Naive B cell (primary cell): ENCODE measurements around the gene GPBAR1. TPM values are rescaled to one million over a fixed set of nuclear protein-coding genes. Genes with fewer than 3 reads are reported as not detected.

ENCODE experiments used
- ATAC-seq, 2 donors: fragments of 150-1000 bp; cut with Tn5 transposase; 2 replicates each; pipeline ENCODE4 v1.10.0; 2021; ENCODE audit warnings: low read depth in 2 of 2, mild to moderate bottlenecking in 2 of 2, moderate library complexity in 2 of 2
- DNase-seq: peaks from one replicate; pipeline ENCODE4 v3.0.0; 2022
- H3K27ac Mint-ChIP-seq, 6 donors: one replicate each; pipeline ENCODE4 v1.8.0; 2020 to 2022; ENCODE audit warnings: mild to moderate bottlenecking in 6 of 6, mixed read lengths in 6 of 6, moderate library complexity in 5 of 6, inconsistent platforms in 2 of 6
- H3K27me3 Mint-ChIP-seq, 3 donors: one replicate each; pipeline ENCODE4 v1.8.0; 2021 to 2022; ENCODE audit warnings: mixed read lengths in 3 of 3, mild to moderate bottlenecking in 1 of 3
- H3K36me3 Mint-ChIP-seq, 2 donors: one replicate each; pipeline ENCODE4 v1.8.0; 2020 to 2022; ENCODE audit warnings: mixed read lengths in 2 of 2, inconsistent platforms in 1 of 2, mild to moderate bottlenecking in 1 of 2
- H3K4me1 Mint-ChIP-seq, 3 donors: one replicate each; pipeline ENCODE4 v1.8.0; 2020 to 2022; ENCODE audit warnings: mixed read lengths in 3 of 3, inconsistent platforms in 1 of 3, mild to moderate bottlenecking in 1 of 3, moderate library complexity in 1 of 3
- H3K4me3 Mint-ChIP-seq, 8 donors: one replicate each; pipeline ENCODE4 v1.8.0; 2020 to 2022; ENCODE audit warnings: mild to moderate bottlenecking in 8 of 8, mixed read lengths in 8 of 8, moderate library complexity in 8 of 8, inconsistent platforms in 2 of 8
- H3K9me3 Mint-ChIP-seq, 7 donors: one replicate each; pipeline ENCODE4 v1.8.0; 2020 to 2022; ENCODE audit warnings: mixed read lengths in 7 of 7, mild to moderate bottlenecking in 5 of 7, inconsistent platforms in 2 of 7, moderate library complexity in 1 of 7
- polyA plus RNA-seq, 6 donors: library from polyadenylated mRNA; unstranded; fragments of 300-500 nt; fragmentation: Illumina TruSeq; gene quantifications; one replicate each; pipeline ENCODE4 v1.2.3, GENCODE V29; 2021; ENCODE audit warnings: low read depth in 6 of 6

Gene GPBAR1
- 1 to 10 TPM in 1 of 6 donors, under 1 TPM in 4, not detected in 1; 0.18 to 1.8 (median 0.33) TPM for polyA plus RNA-seq

GRCh38 chr2:218260742-218261422, at the start of gene GPBAR1:
TSS of gene GPBAR1 (plus strand) at chr2:218261015. CDS start at chr2:218262725, 1,710 bp downstream.
- Mint-ChIP-seq H3K4me1 (peaks cover 41 to 71% (median 62%) of the 10 kb centered on the region in 3 donors), H3K4me3 (peak within 1 kb of the TSS in 7 of 8 donors; percentile 17 to 88 (median 68)), H3K27me3 (no peaks in the 10 kb centered on the region), H3K9me3 (no peaks in the 10 kb centered on the region), H3K36me3 (peaks cover 0 to 3% of the 10 kb centered on the region in 2 donors), H3K27ac (peak within 1 kb of the TSS in 5 of 6 donors; percentile 69 to 95 (median 89))
- ATAC-seq: no peak
- DNase-seq: no peak

DNA sequence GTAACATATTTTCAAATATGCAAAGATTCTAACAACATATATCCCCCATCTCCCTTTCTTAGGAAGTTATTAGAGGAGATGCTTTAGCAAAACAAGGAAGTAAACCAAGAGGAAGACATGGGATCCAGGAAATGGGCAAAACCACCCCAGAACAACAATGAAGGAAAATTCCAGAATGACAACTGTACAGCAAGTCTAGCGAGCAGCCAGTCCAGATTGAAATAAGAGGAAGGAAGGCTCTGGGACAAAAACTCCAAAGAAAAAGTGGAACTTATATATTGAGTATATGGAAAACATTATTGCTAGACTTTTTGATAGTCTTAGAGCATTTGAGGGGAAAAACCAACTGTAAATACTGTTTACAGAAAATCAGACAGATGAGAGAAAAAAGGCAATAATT, 46.7 kb upstream of the GPBAR1 start:
- no peak for ATAC-seq
- Mint-ChIP-seq H3K27ac (peak overlapping the region in 2 of 6 donors; percentile 4 to 97), H3K36me3 (peaks cover 6 to 7% of the 10 kb centered on the region in 2 donors), H3K9me3 (peaks cover 5 to 8% (median 7%) of the 10 kb centered on the region in 7 donors), H3K27me3 (no peaks in the 10 kb centered on the region), H3K4me3 (peak overlapping the region in 2 of 8 donors; percentile 35 to 85), H3K4me1 (peaks cover 18 to 19% (median 19%) of the 10 kb centered on the region in 3 donors)
- no peak for DNase-seq

GRCh38 chr2:218216336-218216673, 44.5 kb upstream of the GPBAR1 start:
- DNase-seq (no peak), ATAC-seq (no peak)
- H3K4me3 Mint-ChIP-seq: peak overlapping the region; percentile 85 to 98 (median 96)
- no peaks in the 10 kb centered on the region for H3K27me3 Mint-ChIP-seq
- H3K27ac Mint-ChIP-seq: peak overlapping the region; percentile 97 to 99 (median 99)
- peaks cover 35 to 41% (median 36%) of the 10 kb centered on the region in 3 donors for H3K4me1 Mint-ChIP-seq
- H3K9me3 Mint-ChIP-seq: no peaks in the 10 kb centered on the region
- no peaks in the 10 kb centered on the region for H3K36me3 Mint-ChIP-seq

DNA sequence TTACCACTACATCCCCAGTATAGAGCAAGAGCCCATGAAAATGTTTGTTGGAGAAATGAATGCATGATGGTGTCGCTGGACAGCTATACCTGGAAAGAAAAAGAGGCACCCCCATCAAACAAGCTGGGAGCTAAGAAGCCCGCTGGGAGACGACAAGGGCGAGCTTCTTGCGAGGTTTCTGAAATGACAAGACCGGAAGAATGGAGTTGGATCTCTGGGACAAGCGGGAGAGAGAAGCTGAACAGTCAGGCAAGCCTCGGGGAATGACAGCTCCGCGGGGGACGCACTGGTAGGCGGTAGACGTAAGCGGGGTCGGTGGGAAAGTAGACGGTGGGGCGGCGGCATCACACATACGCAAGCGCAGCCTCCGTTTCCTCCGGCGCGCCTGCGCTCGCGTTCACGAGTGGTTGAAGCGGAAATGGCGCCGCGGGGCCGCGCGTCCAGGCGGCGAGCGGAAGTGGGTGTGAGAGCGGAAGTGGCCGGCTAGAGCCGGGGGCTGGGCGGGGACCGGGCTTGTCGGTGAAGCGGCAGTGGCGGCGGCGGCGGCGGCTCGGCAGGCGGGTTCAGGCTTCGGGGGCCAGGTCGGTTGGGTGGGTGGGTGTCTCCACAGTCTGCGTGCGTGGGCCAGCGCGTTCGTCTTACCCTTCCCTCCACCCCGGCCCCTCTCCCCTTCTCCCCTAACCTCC, 44.0 kb upstream of the GPBAR1 start, which contains the start of gene ARPC2:
TSS of gene ARPC2 (plus strand) at position 516 of the 686 bp plus-strand sequence. CDS start 282 bp downstream, outside the sequence.
- Mint-ChIP-seq H3K4me1 (peaks cover 38 to 46% (median 41%) of the 10 kb centered on the region in 3 donors), H3K4me3 (peak within 1 kb of the TSS; percentile 85 to 98 (median 96)), H3K27me3 (no peaks in the 10 kb centered on the region), H3K9me3 (no peaks in the 10 kb centered on the region), H3K27ac (peak within 1 kb of the TSS; percentile 97 to 100 (median 99)), H3K36me3 (peaks cover 0 to 3% of the 10 kb centered on the region in 2 donors)
- peak; percentile 71 to 74 for ATAC-seq
- peak; percentile 98 for DNase-seq

GRCh38 chr2:218217360-218218267, 43.2 kb upstream of the GPBAR1 start:
- Mint-ChIP-seq H3K27me3 (no peaks in the 10 kb centered on the region), H3K27ac (peak overlapping the region; percentile 97 to 100 (median 99)), H3K4me3 (peak overlapping the region; percentile 85 to 98 (median 96)), H3K9me3 (no peaks in the 10 kb centered on the region), H3K4me1 (peaks cover 43 to 54% (median 45%) of the 10 kb centered on the region in 3 donors), H3K36me3 (peaks cover 0 to 3% of the 10 kb centered on the region in 2 donors)
- DNase-seq (peak; percentile 79), ATAC-seq (peak; percentile 66 to 68)

- Mint-ChIP-seq H3K27ac (peak overlapping the region; percentile 97 to 100 (median 99)), H3K36me3 (peaks cover 0 to 3% of the 10 kb centered on the region in 2 donors), H3K4me3 (peak overlapping the region; percentile 85 to 98 (median 96)), H3K9me3 (no peaks in the 10 kb centered on the region), H3K4me1 (peaks cover 51 to 63% (median 52%) of the 10 kb centered on the region in 3 donors), H3K27me3 (no peaks in the 10 kb centered on the region)
- DNase-seq (peak; percentile 71), ATAC-seq (peak; percentile 43 to 50)
These were observed 42.3 kb upstream of the GPBAR1 start for GRCh38 chr2:218218268-218219185.

DNA sequence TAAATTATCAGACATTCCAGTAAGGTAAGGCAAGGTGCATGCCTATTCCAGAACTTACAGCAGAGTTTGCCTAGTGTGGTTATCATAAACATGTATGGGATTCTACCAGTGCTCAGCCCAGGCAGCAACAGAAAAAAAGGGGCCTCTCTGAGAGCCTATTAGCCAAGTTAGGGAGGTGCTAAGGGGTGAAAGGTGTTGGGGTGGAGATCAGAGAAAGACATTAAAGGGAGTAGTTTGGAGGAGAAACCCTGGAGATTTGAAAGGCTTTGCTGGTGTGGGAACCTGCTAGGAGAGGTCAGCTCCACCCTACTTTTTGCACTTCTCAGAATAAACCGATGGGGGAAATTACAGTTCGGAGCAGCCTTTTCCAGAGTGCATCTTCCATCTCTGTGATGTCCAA, 40.9 kb upstream of the GPBAR1 start:
- ATAC-seq: no peak
- H3K27me3 Mint-ChIP-seq: no peaks in the 10 kb centered on the region
- H3K36me3 Mint-ChIP-seq: peaks cover 0 to 11% of the 10 kb centered on the region in 2 donors
- no peak for DNase-seq
- peak overlapping the region in 5 of 6 donors; percentile 84 to 99 (median 99) for H3K27ac Mint-ChIP-seq
- peak overlapping the region; percentile 85 to 98 (median 96) for H3K4me3 Mint-ChIP-seq
- H3K4me1 Mint-ChIP-seq: peaks cover 60 to 76% (median 61%) of the 10 kb centered on the region in 3 donors
- H3K9me3 Mint-ChIP-seq: no peaks in the 10 kb centered on the region

DNA sequence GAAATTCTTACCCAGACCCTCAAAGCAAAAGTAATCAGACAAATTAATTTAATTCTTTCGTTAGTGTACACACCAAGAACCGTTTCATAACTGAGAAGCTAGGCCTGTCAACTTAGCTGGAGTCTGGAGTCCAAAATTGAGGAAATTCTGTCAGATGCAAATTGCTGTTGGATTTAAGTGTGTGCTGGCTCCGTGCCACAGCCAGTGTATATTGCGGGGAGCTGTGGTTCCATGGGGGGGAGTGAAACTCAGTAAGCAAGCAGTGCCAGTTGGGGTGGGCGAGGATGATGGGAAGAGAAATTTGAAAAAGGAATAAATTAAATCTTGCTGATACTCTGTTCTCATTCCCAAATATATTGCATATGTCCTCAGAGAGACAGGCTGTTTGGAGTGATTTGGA, 39.8 kb upstream of the GPBAR1 start:
- Mint-ChIP-seq H3K36me3 (peaks cover 0 to 17% of the 10 kb centered on the region in 2 donors), H3K27ac (peak overlapping the region in 5 of 6 donors; percentile 4 to 98 (median 81)), H3K4me1 (peaks cover 69 to 84% (median 70%) of the 10 kb centered on the region in 3 donors), H3K4me3 (peak overlapping the region; percentile 61 to 96 (median 90)), H3K9me3 (no peaks in the 10 kb centered on the region), H3K27me3 (no peaks in the 10 kb centered on the region)
- no peak for ATAC-seq
- DNase-seq: no peak

DNA sequence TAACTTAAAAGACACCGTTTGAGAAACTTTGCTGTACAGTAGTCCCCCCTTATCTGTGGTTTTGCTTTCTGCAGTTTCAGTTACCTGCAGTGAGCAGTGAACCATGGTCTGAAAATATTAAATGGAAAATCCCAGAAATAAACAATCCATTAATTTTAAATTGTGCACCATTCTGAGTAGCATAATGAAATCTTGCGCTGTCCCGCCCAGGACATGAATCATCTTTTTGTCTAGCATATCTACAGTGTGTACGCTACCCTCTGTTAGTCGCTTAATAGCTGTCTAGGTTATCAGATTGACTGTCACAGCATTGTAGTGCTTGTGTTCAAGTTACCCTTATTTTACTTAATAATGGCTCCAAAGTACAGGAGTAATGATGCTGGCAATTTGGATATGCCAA, 37.8 kb upstream of the GPBAR1 start:
- H3K36me3 Mint-ChIP-seq: peaks cover 5 to 27% of the 10 kb centered on the region in 2 donors
- H3K27ac Mint-ChIP-seq: peak overlapping the region in 5 of 6 donors; percentile 30 to 86 (median 81)
- no peak for ATAC-seq
- peak overlapping the region; percentile 32 to 89 (median 62) for H3K4me3 Mint-ChIP-seq
- H3K4me1 Mint-ChIP-seq: peaks cover 57 to 91% (median 69%) of the 10 kb centered on the region in 3 donors
- no peak for DNase-seq
- H3K9me3 Mint-ChIP-seq: no peaks in the 10 kb centered on the region
- H3K27me3 Mint-ChIP-seq: no peaks in the 10 kb centered on the region

DNA sequence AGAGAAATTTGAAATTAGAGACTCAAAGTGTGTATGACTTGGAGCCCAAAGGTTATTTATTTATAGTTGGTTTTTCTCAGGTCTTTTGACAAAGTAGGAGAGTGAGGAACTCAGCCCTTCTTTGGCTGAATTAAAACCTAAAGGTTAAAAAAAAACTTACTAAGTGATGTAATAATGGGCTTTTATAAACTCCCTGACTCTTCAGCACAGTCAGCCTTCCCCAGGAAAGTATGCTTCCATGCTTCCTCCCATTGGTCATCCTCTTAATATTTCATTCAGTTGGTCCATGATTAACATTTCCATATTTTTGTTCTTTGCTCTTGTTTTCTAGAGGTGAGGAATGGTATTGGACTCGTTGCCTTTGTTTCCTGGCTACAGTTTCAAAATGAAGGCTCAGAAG, 36.6 kb upstream of the GPBAR1 start:
- Mint-ChIP-seq H3K9me3 (no peaks in the 10 kb centered on the region), H3K4me3 (peak overlapping the region in 4 of 8 donors; percentile 2 to 68 (median 24)), H3K36me3 (peaks cover 5 to 27% of the 10 kb centered on the region in 2 donors), H3K27me3 (no peaks in the 10 kb centered on the region), H3K4me1 (peaks cover 59 to 93% (median 70%) of the 10 kb centered on the region in 3 donors), H3K27ac (peak overlapping the region in 5 of 6 donors; percentile 21 to 86 (median 76))
- no peak for ATAC-seq
- no peak for DNase-seq

- no peaks in the 10 kb centered on the region for H3K27me3 Mint-ChIP-seq
- H3K4me3 Mint-ChIP-seq: peak overlapping the region in 3 of 8 donors; percentile 21 to 53 (median 51)
- peaks cover 15 to 36% of the 10 kb centered on the region in 2 donors for H3K36me3 Mint-ChIP-seq
- DNase-seq (no peak), ATAC-seq (no peak)
- no peaks in the 10 kb centered on the region for H3K9me3 Mint-ChIP-seq
- peaks cover 47 to 83% (median 58%) of the 10 kb centered on the region in 3 donors for H3K4me1 Mint-ChIP-seq
- H3K27ac Mint-ChIP-seq: peak overlapping the region in 4 of 6 donors; percentile 30 to 72 (median 44)
These were observed 33.9 kb upstream of the GPBAR1 start for GRCh38 chr2:218226903-218227302.
